Head of caudate nucleus (tissue), 42 donors: ENCODE measurements around the gene NFAT5.
A peak's percentile ranks its signal among the peaks of the same experiment; 100 is the strongest.
"Not testable (repeated sequence)": the region's sequence is repeated elsewhere in the genome, so short reads cannot be mapped to it uniquely, and the experiment has no call there.

Experiments used
- DNase-seq, 42 donors: peaks; one replicate each; pipeline versions ENCODE4 v3.0.0 to v3.0.0-alpha.2; 2020 to 2021; ENCODE audit warnings: mixed read lengths in 7 of 42
- intact Hi-C: fragments of 100-400 bp; cut with DNase I; formaldehyde crosslinking; loops from one replicate; pipeline ENCODE4 v1.15.0; 2022

NFAT5 gene

GRCh38 chr16:69542974-69543373, 22.8 kb upstream of the NFAT5 start:
- intact Hi-C loops, result no loop called here
- no peak for DNase-seq

GRCh38 chr16:69544088-69544487, 21.7 kb upstream of the NFAT5 start:
- intact Hi-C loops, result no loop called here
- DNase-seq, result no peak

GRCh38 chr16:69546663-69547062, 19.1 kb upstream of the NFAT5 start:
- not testable (repeated sequence) for DNase-seq

GRCh38 chr16:69553332-69553731, 12.4 kb upstream of the NFAT5 start:
- intact Hi-C loops, result no loop called here

More at GRCh38 chr16:69546663-69547062, 19.1 kb upstream of the NFAT5 start:
- intact Hi-C loops, result not testable (repeated sequence)

GRCh38 chr16:69554495-69554894, 11.3 kb upstream of the NFAT5 start:
- no peak for DNase-seq
- intact Hi-C loops, result no loop called here

More at GRCh38 chr16:69553332-69553731, 12.4 kb upstream of the NFAT5 start:
- DNase-seq, result no peak

- DNase-seq, result no peak
- intact Hi-C loops, result no loop called here
These were observed 10.3 kb upstream of the NFAT5 start for GRCh38 chr16:69555437-69555836.

- intact Hi-C loops, result no loop called here
- DNase-seq, result no peak
These were observed 9.9 kb upstream of the NFAT5 start for GRCh38 chr16:69555867-69556266.

- no peak for DNase-seq
- intact Hi-C loops, result no loop called here
These were observed 6.6 kb upstream of the NFAT5 start for GRCh38 chr16:69559164-69559563.

- DNase-seq, result not testable (repeated sequence)
- intact Hi-C loops, result loop anchor here (10.0 kb wide), 1 partner anchor 137 kb away; the partner anchor contains the start of gene CYB5B
These were observed 4.4 kb upstream of the NFAT5 start for GRCh38 chr16:69561367-69561766.

- no peak for DNase-seq
- intact Hi-C loops, result loop anchor here (10.0 kb wide), 1 partner anchor 137 kb away; the partner anchor contains the start of gene CYB5B
These were observed 3.9 kb upstream of the NFAT5 start for GRCh38 chr16:69561901-69562300.

- no peak for DNase-seq
- intact Hi-C loops, result loop anchor here (10.0 kb wide), 1 partner anchor 138 kb away; the partner anchor contains the start of gene CYB5B
These were observed 3.0 kb upstream of the NFAT5 start for GRCh38 chr16:69562813-69563212.

- intact Hi-C loops, result loop anchor here (10.0 kb wide), 1 partner anchor 139 kb away; the partner anchor contains the start of gene CYB5B
- peak in 1 of 42 donors; percentile 23 for DNase-seq
These were observed 1.9 kb upstream of the NFAT5 start for GRCh38 chr16:69563605-69564580.

GRCh38 chr16:69564845-69565670, 708 bp upstream of the NFAT5 start:
- intact Hi-C loops, result loop anchor here (10.0 kb wide), 1 partner anchor 140 kb away; the partner anchor contains the start of gene CYB5B
- peak in 3 of 42 donors; percentile 2 to 12 (median 11) for DNase-seq

GRCh38 chr16:69566240-69566980, 644 bp downstream of the NFAT5 start:
- intact Hi-C loops, result loop anchor here (10.0 kb wide), 1 partner anchor 142 kb away; the partner anchor contains the start of gene CYB5B
- peak in 39 of 42 donors; percentile 14 to 79 (median 49) for DNase-seq

- peak in 7 of 42 donors; percentile 5 to 62 (median 24) for DNase-seq
- intact Hi-C loops, result loop anchor here (10.0 kb wide), 1 partner anchor 142 kb away; the partner anchor contains the start of gene CYB5B
These were observed 1.4 kb downstream of the NFAT5 start for GRCh38 chr16:69566981-69567680.

- intact Hi-C loops, result loop anchor here (10.0 kb wide), 1 partner anchor 144 kb away; the partner anchor contains the start of gene CYB5B
- no peak for DNase-seq
These were observed 2.9 kb downstream of the NFAT5 start for GRCh38 chr16:69568676-69569075.

GRCh38 chr16:69578771-69579170, 13.0 kb downstream of the NFAT5 start:
- intact Hi-C loops, DNase-seq: not testable (repeated sequence)
